ENCODE measurements around the gene GUCY2D. TPM values are rescaled to one million over a fixed set of nuclear protein-coding genes. Genes with fewer than 3 reads are reported as not detected.

Gene GUCY2D
- total and polyA plus RNA-seq, 2 donors from 2014 or later: 0.19 to 0.24 TPM

GRCh38 chr17:7956228-7956965 lies 46.0 kb upstream of the GUCY2D start:
- no peak for TF ChIP-seq CTCF (IDR thresholded peaks at IDR 0.05; ENCODE audit: borderline replicate concordance, extremely low read depth, insufficient read depth)
- intact Hi-C loops (cut with DNase I): no loop called here
- FAIRE-seq (no peak), DNase-seq (peak in 3 of 5 donors; percentile 14 to 69 (median 26))
- Histone ChIP-seq H3K36me3 (ENCODE audit: control insufficient read depth in 2 of 3, insufficient read depth in 3 of 3, low read length in 3 of 3) (no peaks in the 10 kb centered on the region), H3K27ac (ENCODE audit: low read depth in 2 of 2, low read length in 2 of 2) (no peak overlapping the region), H3K4me3 (ENCODE audit: low read length in 3 of 3) (no peak overlapping the region), H3K9ac (ENCODE audit: low read length in 3 of 3) (no peak overlapping the region), H3K27me3 (ENCODE audit: control insufficient read depth, insufficient read depth, low read length) (no peaks in the 10 kb centered on the region), H3K4me1 (ENCODE audit: control insufficient read depth in 2 of 3, insufficient read depth in 2 of 3, low read depth in 1 of 3, low read length in 3 of 3) (no peaks in the 10 kb centered on the region), H3K9me3 (ENCODE audit: control insufficient read depth in 2 of 3, insufficient read depth in 1 of 3, low read length in 3 of 3) (no peaks in the 10 kb centered on the region)

- H3K9ac ChIP-seq (ENCODE audit: low read length in 3 of 3): no peak overlapping the region
- no peak overlapping the region for H3K27ac ChIP-seq (ENCODE audit: low read depth in 2 of 2, low read length in 2 of 2)
- H3K36me3 ChIP-seq (ENCODE audit: control insufficient read depth in 2 of 3, insufficient read depth in 3 of 3, low read length in 3 of 3): no peaks in the 10 kb centered on the region
- no peaks in the 10 kb centered on the region for H3K27me3 ChIP-seq (ENCODE audit: control insufficient read depth, insufficient read depth, low read length)
- FAIRE-seq (no peak), DNase-seq (no peak)
- H3K4me1 ChIP-seq (ENCODE audit: control insufficient read depth in 2 of 3, insufficient read depth in 2 of 3, low read depth in 1 of 3, low read length in 3 of 3): no peaks in the 10 kb centered on the region
- no peak for TF ChIP-seq CTCF (IDR thresholded peaks at IDR 0.05; ENCODE audit: borderline replicate concordance, extremely low read depth, insufficient read depth)
- H3K9me3 ChIP-seq (ENCODE audit: control insufficient read depth in 2 of 3, insufficient read depth in 1 of 3, low read length in 3 of 3): no peaks in the 10 kb centered on the region
- H3K4me3 ChIP-seq (ENCODE audit: low read length in 3 of 3): no peak overlapping the region
- intact Hi-C loops (cut with DNase I): no loop called here
These were observed 42.7 kb upstream of the GUCY2D start for GRCh38 chr17:7959503-7960253.

GRCh38 chr17:7961421-7961820 lies 41.0 kb upstream of the GUCY2D start:
- no peak overlapping the region for H3K27ac ChIP-seq (ENCODE audit: low read depth in 2 of 2, low read length in 2 of 2)
- FAIRE-seq: no peak

More at GRCh38 chr17:7961421-7961820, 41.0 kb upstream of the GUCY2D start:
- Histone ChIP-seq H3K9ac (ENCODE audit: low read length in 3 of 3) (no peak overlapping the region), H3K4me3 (ENCODE audit: low read length in 3 of 3) (no peak overlapping the region), H3K27me3 (ENCODE audit: control insufficient read depth, insufficient read depth, low read length) (no peaks in the 10 kb centered on the region), H3K9me3 (ENCODE audit: control insufficient read depth in 2 of 3, insufficient read depth in 1 of 3, low read length in 3 of 3) (no peaks in the 10 kb centered on the region), H3K36me3 (ENCODE audit: control insufficient read depth in 2 of 3, insufficient read depth in 3 of 3, low read length in 3 of 3) (no peaks in the 10 kb centered on the region), H3K4me1 (ENCODE audit: control insufficient read depth in 2 of 3, insufficient read depth in 2 of 3, low read depth in 1 of 3, low read length in 3 of 3) (no peaks in the 10 kb centered on the region)
- intact Hi-C loops (cut with DNase I): no loop called here
- no peak for DNase-seq
- no peak for TF ChIP-seq CTCF (IDR thresholded peaks at IDR 0.05; ENCODE audit: borderline replicate concordance, extremely low read depth, insufficient read depth)

Measured in kidney (tissue), 14 donors.